HepG2 (cell line): ENCODE data around the gene SCO1. TPM values are rescaled to one million over a fixed set of nuclear protein-coding genes. Genes with fewer than 3 reads are reported as not detected.
A peak's percentile ranks its signal among the peaks of the same experiment; 100 is the strongest.

ENCODE experiments used
- AGO1 ChIP-seq: fragments of 200-400 bp; formaldehyde crosslinking; IDR thresholded peaks from 2 replicates; pipeline ENCODE4 v1.6.1; 2017; ENCODE audit warnings: mild to moderate bottlenecking, low read depth, low read length, moderate library complexity; ENCODE audit not compliant: poor library complexity, severe bottlenecking
- EZH2 ChIP-seq: conservative IDR thresholded peaks from 2 replicates; pipeline ENCODE4 v1.6.1; 2012; ENCODE audit warnings: mild to moderate bottlenecking, low read depth, low read length, moderate library complexity
- RBAK ChIP-seq: sonication (generic); formaldehyde crosslinking; IDR thresholded peaks from 2 replicates; pipeline ENCODE4 v1.5.1; 2020; ENCODE audit warnings: mild to moderate bottlenecking, missing genetic modification reagents
- RXRA ChIP-seq: sonication (generic); formaldehyde crosslinking; IDR thresholded peaks from 2 replicates; pipeline ENCODE4 v1.5.1; 2020; ENCODE audit warnings: missing genetic modification reagents
- ZFP90 ChIP-seq: sonication (generic); formaldehyde crosslinking; IDR thresholded peaks from 2 replicates; pipeline ENCODE4 v1.8.0; 2022; ENCODE audit warnings: missing genetic modification reagents, mild to moderate bottlenecking, inconsistent platforms, borderline replicate concordance
- ZNF558 ChIP-seq: sonication (generic); formaldehyde crosslinking; IDR thresholded peaks from 2 replicates; pipeline ENCODE4 v1.9.0; 2022; ENCODE audit warnings: mild to moderate bottlenecking, missing genetic modification reagents, borderline replicate concordance
- ZNF570 ChIP-seq: sonication (generic); formaldehyde crosslinking; IDR thresholded peaks from 2 replicates; pipeline ENCODE4 v1.4.0; 2020; ENCODE audit warnings: mild to moderate bottlenecking, missing genetic modification reagents, borderline replicate concordance
- ZNF598 ChIP-seq: sonication (generic); formaldehyde crosslinking; IDR thresholded peaks from 2 replicates; pipeline ENCODE4 v1.5.1; 2020; ENCODE audit warnings: mild to moderate bottlenecking, missing genetic modification reagents, borderline replicate concordance
- polyA plus RNA-seq, 8 experiments: library from polyadenylated mRNA; depleted of rRNA in 3 of 8; stranded (reverse) in 7 of 8; unstranded in 1 of 8; fragments of >200 nt; fragmentation: Illumina TruSeq in 4 of 8; extraction: Trizol in 4 of 8; gene quantifications; 2 replicates each; pipeline versions ENCODE4 v1.2.1 to v1.2.3, GENCODE V29; 2011 to 2016; ENCODE audit warnings: low read depth in 4 of 8, missing spikeins in 1 of 8, mixed read lengths in 1 of 8; ENCODE audit not compliant: insufficient read depth in 1 of 8
- total RNA-seq, 5 experiments: library from RNA; depleted of rRNA; stranded (reverse); fragments of >200 nt; fragmentation: Illumina TruSeq; extraction: Trizol; gene quantifications; 2 replicates each; pipeline ENCODE4 v1.2.3, GENCODE V29; 2016; ENCODE audit warnings: low read depth in 1 of 5
- TF ChIP-seq, protein P1 (sequence below), 2 experiments: fragments of 450-650 bp in 1 of 2; sonication (generic) in 1 of 2; formaldehyde crosslinking in 1 of 2; IDR thresholded peaks; 2 replicates each; pipeline versions ENCODE4 v1.6.1 to v1.8.0; 2016 to 2022; ENCODE audit warnings: antibody characterized with exemption in 1 of 2, mild to moderate bottlenecking in 1 of 2, missing genetic modification reagents in 1 of 2
- TF ChIP-seq, protein P2 (sequence below): sonication (generic); formaldehyde crosslinking; IDR thresholded peaks from 2 replicates; pipeline ENCODE4 v1.8.0; 2022; ENCODE audit warnings: missing genetic modification reagents, low read depth, mild to moderate bottlenecking, borderline replicate concordance
- TF ChIP-seq, protein P3 (sequence below): sonication (generic); formaldehyde crosslinking; IDR thresholded peaks from 2 replicates; pipeline ENCODE4 v1.8.0; 2022; ENCODE audit warnings: missing genetic modification reagents, mild to moderate bottlenecking, moderate library complexity, borderline replicate concordance
- TF ChIP-seq, protein P4 (sequence below): sonication (generic); formaldehyde crosslinking; IDR thresholded peaks from 2 replicates; pipeline ENCODE4 v1.9.0; 2021; ENCODE audit warnings: missing genetic modification reagents, mild to moderate bottlenecking, borderline replicate concordance

The SCO1 gene
- total and polyA plus RNA-seq, 2 of the 13 experiments (the other 11 are each of a cell fraction or from before 2014, with no cell fraction given): 11.4 to 50.3 TPM

DNA sequence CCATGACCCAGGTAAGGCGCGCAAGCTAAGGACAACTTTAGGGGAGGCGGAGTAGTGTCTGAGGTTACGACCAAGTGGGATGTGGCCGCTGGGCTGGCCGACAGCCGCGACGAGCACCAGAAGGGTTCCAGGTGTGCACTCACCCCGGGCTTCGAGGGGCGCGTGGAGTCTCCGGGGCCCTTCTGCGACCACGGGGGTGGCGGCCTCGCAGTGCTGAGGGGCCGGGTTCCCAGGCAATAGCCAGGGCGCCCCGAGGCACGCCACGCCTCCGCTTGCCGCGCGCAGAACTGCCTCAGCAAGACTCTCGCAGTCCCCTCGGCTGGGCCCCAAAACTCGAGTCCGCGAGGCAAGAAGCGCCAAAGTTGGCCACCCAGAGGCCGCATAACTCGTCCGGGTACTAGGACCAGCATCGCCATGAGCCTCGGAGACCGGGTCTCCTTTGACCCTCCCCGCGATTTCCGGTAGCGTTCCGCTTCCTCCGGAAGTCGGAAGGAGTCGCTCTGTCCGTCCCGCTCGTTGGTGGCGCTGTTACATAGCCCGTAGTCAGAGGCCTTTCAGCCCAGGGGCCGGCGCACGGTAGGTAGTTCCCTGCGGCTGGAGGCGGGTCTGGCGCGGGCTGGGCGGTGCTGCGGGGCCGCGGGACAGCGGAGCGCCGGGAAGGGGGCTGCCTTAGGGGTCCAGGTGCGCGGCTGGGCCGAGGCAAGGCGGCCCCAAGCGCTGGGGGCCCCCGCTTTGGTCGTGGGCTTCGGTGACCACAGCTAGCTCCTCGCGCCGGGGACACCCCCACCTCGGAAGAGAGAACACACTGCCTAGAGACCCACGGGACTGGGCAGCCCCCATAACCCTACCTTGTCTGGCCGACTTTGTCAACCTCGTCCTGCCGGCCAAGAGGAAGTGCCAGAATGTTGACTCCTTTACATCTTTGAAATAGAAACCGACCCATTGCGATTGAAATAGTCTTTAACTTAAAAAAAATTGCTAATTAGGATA is at the start of gene SCO1, which contains the start of gene ADPRM (continued):
- TF ChIP-seq RBAK (no peak), EZH2 (no peak), RXRA (peak; percentile 62; the same call in 1 of the 2 replicates), ZNF558 (CRISPR knock-in tag) (peak; percentile 71; the same call in 1 of the 2 replicates), AGO1 (peak; percentile 45), ZFP90 (CRISPR knock-in tag) (peak; percentile 91), ZNF598 (peak; percentile 52; the same call in 1 of the 2 replicates), ZNF570 (no peak)
- TF ChIP-seq, protein P1, sequence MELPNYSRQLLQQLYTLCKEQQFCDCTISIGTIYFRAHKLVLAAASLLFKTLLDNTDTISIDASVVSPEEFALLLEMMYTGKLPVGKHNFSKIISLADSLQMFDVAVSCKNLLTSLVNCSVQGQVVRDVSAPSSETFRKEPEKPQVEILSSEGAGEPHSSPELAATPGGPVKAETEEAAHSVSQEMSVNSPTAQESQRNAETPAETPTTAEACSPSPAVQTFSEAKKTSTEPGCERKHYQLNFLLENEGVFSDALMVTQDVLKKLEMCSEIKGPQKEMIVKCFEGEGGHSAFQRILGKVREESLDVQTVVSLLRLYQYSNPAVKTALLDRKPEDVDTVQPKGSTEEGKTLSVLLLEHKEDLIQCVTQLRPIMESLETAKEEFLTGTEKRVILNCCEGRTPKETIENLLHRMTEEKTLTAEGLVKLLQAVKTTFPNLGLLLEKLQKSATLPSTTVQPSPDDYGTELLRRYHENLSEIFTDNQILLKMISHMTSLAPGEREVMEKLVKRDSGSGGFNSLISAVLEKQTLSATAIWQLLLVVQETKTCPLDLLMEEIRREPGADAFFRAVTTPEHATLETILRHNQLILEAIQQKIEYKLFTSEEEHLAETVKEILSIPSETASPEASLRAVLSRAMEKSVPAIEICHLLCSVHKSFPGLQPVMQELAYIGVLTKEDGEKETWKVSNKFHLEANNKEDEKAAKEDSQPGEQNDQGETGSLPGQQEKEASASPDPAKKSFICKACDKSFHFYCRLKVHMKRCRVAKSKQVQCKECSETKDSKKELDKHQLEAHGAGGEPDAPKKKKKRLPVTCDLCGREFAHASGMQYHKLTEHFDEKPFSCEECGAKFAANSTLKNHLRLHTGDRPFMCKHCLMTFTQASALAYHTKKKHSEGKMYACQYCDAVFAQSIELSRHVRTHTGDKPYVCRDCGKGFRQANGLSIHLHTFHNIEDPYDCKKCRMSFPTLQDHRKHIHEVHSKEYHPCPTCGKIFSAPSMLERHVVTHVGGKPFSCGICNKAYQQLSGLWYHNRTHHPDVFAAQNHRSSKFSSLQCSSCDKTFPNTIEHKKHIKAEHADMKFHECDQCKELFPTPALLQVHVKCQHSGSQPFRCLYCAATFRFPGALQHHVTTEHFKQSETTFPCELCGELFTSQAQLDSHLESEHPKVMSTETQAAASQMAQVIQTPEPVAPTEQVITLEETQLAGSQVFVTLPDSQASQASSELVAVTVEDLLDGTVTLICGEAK (IDR thresholded peaks at IDR 0.05): peak; percentile 80
- TF ChIP-seq, protein P1 (CRISPR knock-in tag; IDR thresholded peaks at IDR 0.05): peak; percentile 77; the same call in 1 of the 2 replicates
- TF ChIP-seq, protein P2, sequence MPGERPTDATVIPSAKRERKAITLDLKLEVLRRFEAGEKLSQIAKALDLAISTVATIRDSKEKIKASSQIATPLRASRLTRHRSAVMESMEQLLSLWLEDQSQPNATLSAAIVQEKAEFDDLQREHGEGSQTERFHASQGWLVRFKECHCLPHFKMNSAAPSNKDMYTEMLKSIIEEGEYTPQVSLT: no peak
- TF ChIP-seq, protein P3, sequence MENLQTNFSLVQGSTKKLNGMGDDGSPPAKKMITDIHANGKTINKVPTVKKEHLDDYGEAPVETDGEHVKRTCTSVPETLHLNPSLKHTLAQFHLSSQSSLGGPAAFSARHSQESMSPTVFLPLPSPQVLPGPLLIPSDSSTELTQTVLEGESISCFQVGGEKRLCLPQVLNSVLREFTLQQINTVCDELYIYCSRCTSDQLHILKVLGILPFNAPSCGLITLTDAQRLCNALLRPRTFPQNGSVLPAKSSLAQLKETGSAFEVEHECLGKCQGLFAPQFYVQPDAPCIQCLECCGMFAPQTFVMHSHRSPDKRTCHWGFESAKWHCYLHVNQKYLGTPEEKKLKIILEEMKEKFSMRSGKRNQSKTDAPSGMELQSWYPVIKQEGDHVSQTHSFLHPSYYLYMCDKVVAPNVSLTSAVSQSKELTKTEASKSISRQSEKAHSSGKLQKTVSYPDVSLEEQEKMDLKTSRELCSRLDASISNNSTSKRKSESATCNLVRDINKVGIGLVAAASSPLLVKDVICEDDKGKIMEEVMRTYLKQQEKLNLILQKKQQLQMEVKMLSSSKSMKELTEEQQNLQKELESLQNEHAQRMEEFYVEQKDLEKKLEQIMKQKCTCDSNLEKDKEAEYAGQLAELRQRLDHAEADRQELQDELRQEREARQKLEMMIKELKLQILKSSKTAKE: no peak
- TF ChIP-seq, protein P4, sequence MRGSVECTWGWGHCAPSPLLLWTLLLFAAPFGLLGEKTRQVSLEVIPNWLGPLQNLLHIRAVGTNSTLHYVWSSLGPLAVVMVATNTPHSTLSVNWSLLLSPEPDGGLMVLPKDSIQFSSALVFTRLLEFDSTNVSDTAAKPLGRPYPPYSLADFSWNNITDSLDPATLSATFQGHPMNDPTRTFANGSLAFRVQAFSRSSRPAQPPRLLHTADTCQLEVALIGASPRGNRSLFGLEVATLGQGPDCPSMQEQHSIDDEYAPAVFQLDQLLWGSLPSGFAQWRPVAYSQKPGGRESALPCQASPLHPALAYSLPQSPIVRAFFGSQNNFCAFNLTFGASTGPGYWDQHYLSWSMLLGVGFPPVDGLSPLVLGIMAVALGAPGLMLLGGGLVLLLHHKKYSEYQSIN (CRISPR knock-in tag): no peak
